K562 (cell line): ENCODE results near the gene MYL11. TPM values are rescaled to one million over a fixed set of nuclear protein-coding genes. Genes with fewer than 3 reads are reported as not detected.
A peak's percentile ranks its signal among the peaks of the same experiment; 100 is the strongest.

ENCODE experiments used
- ATAC-seq: fragments of 200-7000 bp; cut with Tn5 transposase; 3 replicates; pipeline ENCODE4 v1.9.1; 2020; ENCODE audit warnings: moderate library complexity
- BruUV-seq: library from RNA; stranded (reverse); fragments of 400-500 nt; replicated peaks from 2 replicates; lab custom pipeline; 2021; lab: Mats Ljungman, UMichigan
- CTCF ChIA-PET: fragments of 300-600 bp; formaldehyde crosslinking; extraction: SDS; loops from one replicate; lab custom pipeline; 2021; ENCODE audit warnings: low intra/inter-chr PET ratio; lab: Yijun Ruan, JAX
- POLR2A ChIA-PET: fragments of 300-600, 350-650 bp; sonication (Branson Sonifier 250); formaldehyde crosslinking; extraction: SDS; loops from one replicate; lab custom pipeline; 2021; ENCODE audit warnings: antibody characterized with exemption, inconsistent platforms; lab: Yijun Ruan, JAX
- DNase-seq, 4 experiments: peaks; one replicate each; pipeline versions ENCODE4 v3.0.0 to v3.0.0-alpha.2; 2011 to 2018; ENCODE audit warnings: low spot score in 3 of 4, mixed read lengths in 3 of 4; ENCODE audit errors: extremely low read depth in 1 of 4
- FAIRE-seq: peaks from 2 replicates; lab custom pipeline; 2011; peaks lifted over from hg19 to GRCh38; lab: Jason Lieb, UNC
- H2AFZ ChIP-seq: 2 replicates; pipeline ENCODE4 v1.6.0; 2011; ENCODE audit warnings: low read depth, low read length, control low read depth, inconsistent platforms
- H3K27ac ChIP-seq: fragments of 200-600 bp; 3 replicates; pipeline ENCODE4 v1.8.0; 2011; ENCODE audit warnings: low read depth, mild to moderate bottlenecking, control low read depth, inconsistent platforms, low read length, moderate library complexity, mixed read lengths; ENCODE audit errors: extremely low read depth
- H3K27me3 ChIP-seq, 2 experiments: fragments of 300-600 bp in 1 of 2; 2 replicates in 1 of 2; 3 replicates in 1 of 2; pipeline versions ENCODE4 v1.6.0 to v1.8.0; 2011; ENCODE audit warnings: inconsistent platforms in 2 of 2, low read length in 2 of 2, mild to moderate bottlenecking in 1 of 2, mixed read lengths in 1 of 2, moderate library complexity in 1 of 2; ENCODE audit not compliant: control insufficient read depth in 2 of 2, insufficient read depth in 2 of 2
- H3K36me3 ChIP-seq: fragments of 300-600 bp; 3 replicates; pipeline ENCODE4 v1.8.0; 2011; ENCODE audit warnings: mild to moderate bottlenecking, low read length, inconsistent platforms; ENCODE audit not compliant: control insufficient read depth, insufficient read depth
- H3K4me1 ChIP-seq, 2 experiments: fragments of 200-600 bp in 1 of 2; replicated peaks in 1 of 2; 2 replicates in 1 of 2; 3 replicates in 1 of 2; pipeline versions ENCODE4 v1.5.1 to v1.8.0; 2011; ENCODE audit warnings: inconsistent platforms in 2 of 2, low read length in 2 of 2, mild to moderate bottlenecking in 1 of 2, mixed read lengths in 1 of 2, moderate library complexity in 1 of 2; ENCODE audit not compliant: control insufficient read depth in 2 of 2, insufficient read depth in 2 of 2
- H3K4me2 ChIP-seq: 2 replicates; pipeline ENCODE4 v1.6.1; 2011; ENCODE audit warnings: low read length, control low read depth, inconsistent platforms, mixed read lengths; ENCODE audit not compliant: insufficient read depth
- H3K4me3 ChIP-seq: fragments of 200-600 bp; sonication (generic), shearing (Covaris generic); 2 replicates; pipeline ENCODE4 v1.5.1; 2016; ENCODE audit warnings: control low read depth, inconsistent platforms
- H3K79me2 ChIP-seq: fragments of 200-600 bp; 3 replicates; pipeline ENCODE4 v1.8.0; 2011; ENCODE audit warnings: low read length, inconsistent platforms; ENCODE audit not compliant: control insufficient read depth, insufficient read depth
- H3K9ac ChIP-seq, 2 experiments: 2 replicates each; pipeline versions ENCODE4 v1.6.0 to v1.6.1; 2011; ENCODE audit warnings: low read depth in 2 of 2, low read length in 2 of 2, control low read depth in 1 of 2, inconsistent platforms in 1 of 2, mild to moderate bottlenecking in 1 of 2, mixed read lengths in 1 of 2; ENCODE audit not compliant: insufficient read depth in 1 of 2
- H3K9me1 ChIP-seq: one replicate; pipeline ENCODE4 v1.6.0; 2011; ENCODE audit warnings: inconsistent platforms, mild to moderate bottlenecking, low read length, moderate library complexity; ENCODE audit not compliant: control insufficient read depth, insufficient read depth
- H3K9me3 ChIP-seq: replicated peaks from 2 replicates; pipeline ENCODE4 v1.5.1; 2011; ENCODE audit warnings: low read depth, low read length, inconsistent platforms; ENCODE audit not compliant: control insufficient read depth, insufficient read depth
- H4K20me1 ChIP-seq: replicated peaks from 2 replicates; pipeline ENCODE4 v1.6.1; 2011; ENCODE audit warnings: low read length, inconsistent platforms, mixed read lengths; ENCODE audit not compliant: control insufficient read depth, insufficient read depth
- ESRRA ChIP-seq: fragments of 450-650 bp; IDR thresholded peaks from 2 replicates; pipeline ENCODE4 v1.6.1; 2014; ENCODE audit warnings: low read depth, mild to moderate bottlenecking, moderate library complexity, borderline replicate concordance
- WGBS: fragments of 100-300 bp; shearing (Covaris generic); methylation state at CpG from one replicate; pipeline ENCODE4 v1.1.6; 2016; ENCODE audit warnings: low coverage, mixed read lengths; ENCODE audit not compliant: insufficient coverage; ENCODE audit errors: missing lambda C conversion rate; 5-methylcytosine and 5-hydroxymethylcytosine counted together
- in situ Hi-C: fragments of 300-500 bp; cut with MboI; formaldehyde crosslinking; loops from 4 replicates; pipeline ENCODE4 v1.15.0; 2018; ENCODE audit warnings: inconsistent platforms, mixed read lengths
- intact Hi-C: fragments of 100-400 bp; cut with micrococcal nuclease; formaldehyde crosslinking; loops from 2 replicates; pipeline ENCODE4 v1.14.2; 2022
- polyA plus RNA-seq, 8 experiments: library from polyadenylated mRNA; depleted of rRNA in 4 of 8; stranded (reverse) in 5 of 8; unstranded in 3 of 8; fragments of >200 nt; fragmentation: Nextera tagmentation in 2 of 8; fragmentation: Illumina TruSeq in 1 of 8; extraction: Ambion mirVana in 2 of 8; extraction: Trizol in 1 of 8; gene quantifications; 2 replicates each; pipeline versions ENCODE4 v1.2.1 to v1.2.3, GENCODE V29; 2011 to 2014; ENCODE audit warnings: inconsistent platforms in 1 of 8, missing spikeins in 1 of 8
- total RNA-seq, 7 experiments: library from RNA; depleted of rRNA in 6 of 7; stranded (reverse); fragments of >200 nt in 6 of 7; fragmentation: Illumina TruSeq in 2 of 7; extraction: Trizol in 2 of 7; gene quantifications; 2 replicates each; pipeline versions ENCODE4 v1.2.1 to v1.2.3, GENCODE V29; 2011 to 2021; ENCODE audit warnings: low replicate concordance in 1 of 7
- TF ChIP-seq, protein P1 (sequence below): sonication (generic); formaldehyde crosslinking; IDR thresholded peaks from 2 replicates; pipeline ENCODE4 v1.8.1; 2023; ENCODE audit warnings: mild to moderate bottlenecking, missing genetic modification reagents

The MYL11 gene
- total and polyA plus RNA-seq, 9 of the 15 experiments (the other 6 are each of a cell fraction or from before 2014, with no cell fraction given) = 0.31 to 1.5 (median 0.73) TPM; not detected in 4

- Histone ChIP-seq H4K20me1 (no peaks in the 10 kb centered on the region), H3K9me3 (no peaks in the 10 kb centered on the region), H2AFZ (no peak overlapping the region), H3K4me1 (peaks cover 13 to 50% of the 10 kb centered on the region in 2 experiments; a peak in 4 of 5 replicates), H3K4me2 (no peak overlapping the region), H3K27me3 (no peaks in the 10 kb centered on the region), H3K9me1 (no peaks in the 10 kb centered on the region), H3K36me3 (peaks cover 63% of the 10 kb centered on the region; the same call in 2 of the 3 replicates), H3K27ac (no peak overlapping the region), H3K9ac (peak overlapping the region in 1 of 2 experiments; percentile 37; a peak in 1 of 4 replicates), H3K79me2 (peaks cover 36% of the 10 kb centered on the region), H3K4me3 (no peak overlapping the region)
- POLR2A ChIA-PET = interaction anchor here (8.2 kb wide), 1 partner anchor 10 kb away, joined by 77 read pairs; the partner anchor contains the start of gene TBC1D10B
- intact Hi-C loops = loop anchor here (5.0 kb wide), 1 partner anchor 49 kb away; the partner anchor contains the start of gene ZNF771
- 83% methylated on average over 8 of the region's 9 CpGs for WGBS
- BruUV-seq = no TSS peak
- no peak for DNase-seq
- CTCF ChIA-PET = interaction anchor here (0.6 kb wide), 1 partner anchor 343 kb away, joined by 4 read pairs; no protein-coding TSS in a partner anchor
- FAIRE-seq = no peak
- no peak for TF ChIP-seq ESRRA
- TF ChIP-seq, protein P1, sequence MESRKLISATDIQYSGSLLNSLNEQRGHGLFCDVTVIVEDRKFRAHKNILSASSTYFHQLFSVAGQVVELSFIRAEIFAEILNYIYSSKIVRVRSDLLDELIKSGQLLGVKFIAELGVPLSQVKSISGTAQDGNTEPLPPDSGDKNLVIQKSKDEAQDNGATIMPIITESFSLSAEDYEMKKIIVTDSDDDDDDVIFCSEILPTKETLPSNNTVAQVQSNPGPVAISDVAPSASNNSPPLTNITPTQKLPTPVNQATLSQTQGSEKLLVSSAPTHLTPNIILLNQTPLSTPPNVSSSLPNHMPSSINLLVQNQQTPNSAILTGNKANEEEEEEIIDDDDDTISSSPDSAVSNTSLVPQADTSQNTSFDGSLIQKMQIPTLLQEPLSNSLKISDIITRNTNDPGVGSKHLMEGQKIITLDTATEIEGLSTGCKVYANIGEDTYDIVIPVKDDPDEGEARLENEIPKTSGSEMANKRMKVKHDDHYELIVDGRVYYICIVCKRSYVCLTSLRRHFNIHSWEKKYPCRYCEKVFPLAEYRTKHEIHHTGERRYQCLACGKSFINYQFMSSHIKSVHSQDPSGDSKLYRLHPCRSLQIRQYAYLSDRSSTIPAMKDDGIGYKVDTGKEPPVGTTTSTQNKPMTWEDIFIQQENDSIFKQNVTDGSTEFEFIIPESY (CRISPR knock-in tag) = peak; percentile 1; the same call in 1 of the 2 replicates
- ATAC-seq = no peak
- in situ Hi-C loops = loop anchor here (25.0 kb wide), 1 partner anchor 896 kb away; the partner anchor contains the start of genes BOLA2, SLX1B and SULT1A4
Measured at GRCh38 chr16:30358577-30358936, 16.0 kb upstream of the MYL11 start.
